Astrocyte (in vitro differentiated cells and primary cell): ENCODE results near the gene CDKAL1.

Experiments
- EZH2 ChIP-seq: IDR thresholded peaks from 2 replicates; pipeline ENCODE4 v1.6.1; 2012; ENCODE audit warnings: mild to moderate bottlenecking, low read length, inconsistent platforms; ENCODE audit not compliant: insufficient read depth
- TF ChIP-seq, protein P1 (sequence below): IDR thresholded peaks from 2 replicates; pipeline ENCODE4 v1.5.1; 2011; ENCODE audit warnings: low read depth, mild to moderate bottlenecking, inconsistent platforms, low read length, moderate library complexity; ENCODE audit not compliant: insufficient read depth

DNA sequence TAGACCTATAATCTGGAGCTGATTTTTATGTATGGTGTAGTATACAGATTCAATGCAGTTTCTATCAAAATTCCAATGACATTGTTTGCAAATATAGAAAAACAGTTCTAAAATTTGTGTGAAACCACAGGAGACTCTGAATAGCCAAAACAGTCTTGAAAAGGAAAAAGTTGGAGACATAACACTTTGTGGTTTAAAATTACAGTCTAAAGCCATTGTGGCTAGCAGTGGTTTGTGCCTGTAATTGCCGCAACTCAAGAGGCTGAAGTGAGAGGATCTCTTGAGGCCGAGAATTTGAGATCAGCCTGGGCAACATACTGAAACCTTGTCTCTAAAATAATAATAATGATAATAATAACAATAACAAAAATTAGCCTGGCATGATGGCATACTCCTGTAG is 213.7 kb downstream of the CDKAL1 start:
- TF ChIP-seq, protein P1, sequence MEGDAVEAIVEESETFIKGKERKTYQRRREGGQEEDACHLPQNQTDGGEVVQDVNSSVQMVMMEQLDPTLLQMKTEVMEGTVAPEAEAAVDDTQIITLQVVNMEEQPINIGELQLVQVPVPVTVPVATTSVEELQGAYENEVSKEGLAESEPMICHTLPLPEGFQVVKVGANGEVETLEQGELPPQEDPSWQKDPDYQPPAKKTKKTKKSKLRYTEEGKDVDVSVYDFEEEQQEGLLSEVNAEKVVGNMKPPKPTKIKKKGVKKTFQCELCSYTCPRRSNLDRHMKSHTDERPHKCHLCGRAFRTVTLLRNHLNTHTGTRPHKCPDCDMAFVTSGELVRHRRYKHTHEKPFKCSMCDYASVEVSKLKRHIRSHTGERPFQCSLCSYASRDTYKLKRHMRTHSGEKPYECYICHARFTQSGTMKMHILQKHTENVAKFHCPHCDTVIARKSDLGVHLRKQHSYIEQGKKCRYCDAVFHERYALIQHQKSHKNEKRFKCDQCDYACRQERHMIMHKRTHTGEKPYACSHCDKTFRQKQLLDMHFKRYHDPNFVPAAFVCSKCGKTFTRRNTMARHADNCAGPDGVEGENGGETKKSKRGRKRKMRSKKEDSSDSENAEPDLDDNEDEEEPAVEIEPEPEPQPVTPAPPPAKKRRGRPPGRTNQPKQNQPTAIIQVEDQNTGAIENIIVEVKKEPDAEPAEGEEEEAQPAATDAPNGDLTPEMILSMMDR: no peak
- no peak for TF ChIP-seq EZH2
